ENCODE data around the gene ARID1A.

Gene ARID1A

DNA sequence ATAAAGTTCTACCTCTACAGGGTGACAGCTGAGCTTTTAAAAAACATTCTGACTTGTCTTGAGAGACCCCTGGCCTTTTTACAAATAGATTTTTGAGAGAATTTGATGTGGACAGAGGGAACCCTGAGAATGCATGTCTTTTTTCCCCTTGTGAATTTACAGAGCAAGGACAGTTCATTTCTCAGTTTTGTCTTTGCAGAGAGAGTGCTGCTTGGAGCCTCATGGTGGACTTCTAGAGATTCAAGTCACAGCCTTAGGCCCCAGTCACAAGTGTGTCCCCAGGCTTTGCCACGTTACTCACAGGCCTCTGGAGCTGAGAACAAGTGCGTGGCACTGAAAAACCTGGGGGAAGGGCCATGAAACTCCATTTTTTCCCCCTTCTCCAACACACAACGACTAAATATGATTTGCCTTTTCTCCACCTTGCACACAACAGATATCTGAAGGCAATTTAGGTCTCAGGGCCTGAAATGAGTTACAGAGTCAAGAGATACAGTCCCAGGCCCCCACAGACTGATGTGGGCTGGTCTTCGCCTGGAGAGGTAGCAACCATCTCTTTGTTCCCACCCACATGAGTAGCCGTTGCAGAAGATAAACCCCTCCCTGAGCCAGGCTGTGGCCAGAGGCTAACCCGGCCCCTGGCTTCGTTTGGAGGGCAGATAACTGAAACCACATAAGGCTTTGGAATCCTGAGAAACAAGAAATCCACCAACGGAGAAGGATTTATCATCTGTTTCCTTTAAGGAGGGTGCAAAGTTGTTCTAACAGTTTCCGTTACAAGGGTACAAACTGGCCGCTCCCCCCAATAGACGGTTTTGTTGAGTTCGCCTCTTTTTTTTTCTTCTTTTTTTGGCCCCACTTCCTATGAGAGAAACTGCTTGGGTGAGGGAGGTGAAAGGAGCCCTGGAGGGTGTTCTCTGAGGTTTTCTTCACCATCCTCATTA lies 90.9 kb downstream of the ARID1A start:
- Histone ChIP-seq H3K27ac (replicated peaks; ENCODE audit: low read length) (peak overlapping the region; percentile 97), H4K91ac (ENCODE audit: low read depth, low read length, poor library complexity) (no peak overlapping the region), H3K4me3 (ENCODE audit: low read length in 2 of 2) (peak overlapping the region; percentile 89 to 90), H3K23ac (ENCODE audit: low read depth, low read length, poor library complexity) (no peak overlapping the region), H3K27me3 (ENCODE audit: control insufficient read depth in 3 of 3, insufficient read depth in 3 of 3, low read depth in 1 of 3, low read length in 3 of 3) (no peaks in the 10 kb centered on the region), H3K4me2 (ENCODE audit: insufficient read depth, low read length, poor library complexity, severe bottlenecking) (peak overlapping the region; percentile 95), H3K18ac (ENCODE audit: low read length) (peak overlapping the region; percentile 74), H3K14ac (ENCODE audit: low read length) (no peak overlapping the region), H3K9me3 (replicated peaks in 1 of 2; ENCODE audit: control insufficient read depth in 2 of 2, insufficient read depth in 1 of 2, low read depth in 1 of 2, low read length in 2 of 2) (no peaks in the 10 kb centered on the region), H3K79me1 (ENCODE audit: low read depth, low read length) (peaks cover 2% of the 10 kb centered on the region), H4K8ac (ENCODE audit: low read depth, low read length) (no peak overlapping the region), H2AK5ac (ENCODE audit: low read depth, low read length) (no peak overlapping the region), H3K4ac (ENCODE audit: low read length) (no peak overlapping the region), H2BK5ac (ENCODE audit: low read length) (peak overlapping the region; percentile 69), H2BK120ac (ENCODE audit: low read depth, low read length) (no peak overlapping the region), H3K36me3 (replicated peaks in 1 of 2; ENCODE audit: control insufficient read depth in 2 of 2, insufficient read depth in 2 of 2, low read length in 2 of 2) (peaks cover 4 to 20% of the 10 kb centered on the region in 2 donors), H2AFZ (ENCODE audit: low read length) (peak overlapping the region; percentile 97), H3K4me1 (ENCODE audit: control insufficient read depth in 2 of 2, insufficient read depth in 1 of 2, low read depth in 1 of 2, low read length in 2 of 2) (peaks cover 15 to 42% of the 10 kb centered on the region in 2 donors), H2BK12ac (ENCODE audit: low read length) (no peak overlapping the region), H2BK15ac (ENCODE audit: low read length) (no peak overlapping the region), H3K9ac (ENCODE audit: low read depth, low read length, poor library complexity) (no peak overlapping the region)
- no CpG with 5 or more reads among the region's 12 CpGs for WGBS, 2 donors (ENCODE audit: extremely low coverage in 2 of 2, insufficient read length in 2 of 2, insufficient replicate concordance in 1 of 2)
- DNase-seq (ENCODE audit: low spot score) = no peak

DNA sequence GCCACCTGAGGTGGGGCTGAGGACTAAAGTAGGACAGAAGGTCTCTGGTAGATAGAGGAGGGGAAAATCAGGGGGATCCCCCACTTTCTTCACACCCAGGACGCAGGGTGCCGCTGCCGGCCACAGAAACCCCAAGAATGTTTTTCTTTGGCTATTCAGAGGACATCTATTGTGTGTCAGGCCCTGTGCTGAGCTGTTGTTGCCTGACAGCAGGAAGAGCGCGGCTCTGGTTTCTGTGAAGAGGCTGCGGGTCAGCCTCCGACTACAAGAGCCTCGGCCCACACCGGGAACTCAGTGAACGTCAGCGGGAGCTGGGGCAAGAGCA lies 91.5 kb downstream of the ARID1A start:
- no peak overlapping the region for H2BK12ac ChIP-seq (ENCODE audit: low read length)
- H3K23ac ChIP-seq (ENCODE audit: low read depth, low read length, poor library complexity) = peak overlapping the region; percentile 3
- no CpG with 5 or more reads among the region's 11 CpGs for WGBS, 2 donors (ENCODE audit: extremely low coverage in 2 of 2, insufficient read length in 2 of 2, insufficient replicate concordance in 1 of 2)
- no peak for DNase-seq (ENCODE audit: low spot score)
- peak overlapping the region; percentile 91 for H3K9ac ChIP-seq (ENCODE audit: low read depth, low read length, poor library complexity)
- no peak overlapping the region for H4K8ac ChIP-seq (ENCODE audit: low read depth, low read length)
- H3K79me1 ChIP-seq (ENCODE audit: low read depth, low read length) = peaks cover 2% of the 10 kb centered on the region
- peak overlapping the region; percentile 97 for H3K27ac ChIP-seq (replicated peaks; ENCODE audit: low read length)
- H3K4ac ChIP-seq (ENCODE audit: low read length) = no peak overlapping the region
- H2AK5ac ChIP-seq (ENCODE audit: low read depth, low read length) = peak overlapping the region; percentile 44
- H3K4me3 ChIP-seq (ENCODE audit: low read length in 2 of 2) = peak overlapping the region; percentile 89 to 90
- peak overlapping the region; percentile 74 for H3K18ac ChIP-seq (ENCODE audit: low read length)
- H4K91ac ChIP-seq (ENCODE audit: low read depth, low read length, poor library complexity) = no peak overlapping the region
- H2BK5ac ChIP-seq (ENCODE audit: low read length) = peak overlapping the region; percentile 69
- H3K27me3 ChIP-seq (ENCODE audit: control insufficient read depth in 3 of 3, insufficient read depth in 3 of 3, low read depth in 1 of 3, low read length in 3 of 3) = no peaks in the 10 kb centered on the region
- peaks cover 15 to 42% of the 10 kb centered on the region in 2 donors for H3K4me1 ChIP-seq (ENCODE audit: control insufficient read depth in 2 of 2, insufficient read depth in 1 of 2, low read depth in 1 of 2, low read length in 2 of 2)
- H3K36me3 ChIP-seq (replicated peaks in 1 of 2; ENCODE audit: control insufficient read depth in 2 of 2, insufficient read depth in 2 of 2, low read length in 2 of 2) = peaks cover 4 to 14% of the 10 kb centered on the region in 2 donors
- H3K14ac ChIP-seq (ENCODE audit: low read length) = no peak overlapping the region
- peak overlapping the region; percentile 97 for H2AFZ ChIP-seq (ENCODE audit: low read length)
- no peaks in the 10 kb centered on the region for H3K9me3 ChIP-seq (replicated peaks in 1 of 2; ENCODE audit: control insufficient read depth in 2 of 2, insufficient read depth in 1 of 2, low read depth in 1 of 2, low read length in 2 of 2)
- peak overlapping the region; percentile 95 for H3K4me2 ChIP-seq (ENCODE audit: insufficient read depth, low read length, poor library complexity, severe bottlenecking)
- no peak overlapping the region for H2BK120ac ChIP-seq (ENCODE audit: low read depth, low read length)
- H2BK15ac ChIP-seq (ENCODE audit: low read length) = no peak overlapping the region

DNA sequence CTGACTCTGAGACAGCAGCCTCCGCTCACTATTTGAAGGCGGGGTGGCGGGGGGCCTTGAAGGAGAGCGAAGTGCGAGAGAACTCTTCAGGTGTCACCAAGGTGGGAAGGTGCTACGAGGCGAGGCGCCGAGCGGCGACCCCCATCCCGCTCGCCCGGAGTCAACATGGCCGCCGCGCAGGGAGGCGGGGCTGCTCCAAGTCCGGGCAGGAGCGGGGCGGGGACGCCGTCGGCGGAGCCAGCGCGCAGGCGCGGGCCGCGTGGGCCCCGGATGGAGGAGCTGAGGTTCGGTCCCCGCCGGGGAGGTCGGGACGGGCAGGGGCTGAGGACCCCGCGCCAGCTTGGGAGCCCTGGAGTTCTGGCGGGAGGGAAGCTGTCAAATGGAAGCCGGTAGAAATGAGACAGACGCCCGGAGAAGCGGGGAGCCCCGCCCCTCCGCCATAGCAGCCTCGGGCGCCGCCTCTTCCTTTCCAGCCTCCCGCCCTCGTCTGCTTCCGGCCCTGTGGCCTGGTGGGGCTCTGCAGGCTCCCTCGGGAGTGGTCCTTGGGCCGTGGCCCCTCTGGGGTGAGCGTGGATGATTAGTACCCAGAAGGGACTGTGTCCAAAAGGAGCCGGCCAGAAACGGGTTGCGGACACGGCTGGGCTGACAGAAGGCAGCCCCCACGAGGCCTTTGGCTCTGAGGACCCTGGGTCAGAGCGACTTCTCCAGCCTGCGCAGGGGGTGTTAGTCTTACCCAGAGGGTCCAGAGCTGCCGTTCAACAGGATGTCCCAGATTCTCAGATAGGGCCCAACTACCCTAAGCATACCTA lies 92.1 kb downstream of the ARID1A start, which contains the start of gene PIGV:
PIGV (plus strand) TSS at position 245 of the 809 bp plus-strand sequence. CDS start 2,866 bp downstream, outside the sequence.
- Histone ChIP-seq H3K4ac (ENCODE audit: low read length) (no peak within 1 kb of the TSS), H3K4me3 (ENCODE audit: low read length in 2 of 2) (peak within 1 kb of the TSS; percentile 89 to 90), H2AFZ (ENCODE audit: low read length) (peak within 1 kb of the TSS; percentile 97), H3K18ac (ENCODE audit: low read length) (peak within 1 kb of the TSS; percentile 96), H3K79me1 (ENCODE audit: low read depth, low read length) (peaks cover 2% of the 10 kb centered on the region), H2AK5ac (ENCODE audit: low read depth, low read length) (peak within 1 kb of the TSS; percentile 44), H3K23ac (ENCODE audit: low read depth, low read length, poor library complexity) (peak within 1 kb of the TSS; percentile 3), H3K9ac (ENCODE audit: low read depth, low read length, poor library complexity) (peak within 1 kb of the TSS; percentile 91), H4K8ac (ENCODE audit: low read depth, low read length) (no peak within 1 kb of the TSS), H3K27ac (replicated peaks; ENCODE audit: low read length) (peak within 1 kb of the TSS; percentile 97), H3K4me1 (ENCODE audit: control insufficient read depth in 2 of 2, insufficient read depth in 1 of 2, low read depth in 1 of 2, low read length in 2 of 2) (peaks cover 15 to 39% of the 10 kb centered on the region in 2 donors), H4K91ac (ENCODE audit: low read depth, low read length, poor library complexity) (no peak within 1 kb of the TSS), H2BK15ac (ENCODE audit: low read length) (no peak within 1 kb of the TSS), H3K36me3 (replicated peaks in 1 of 2; ENCODE audit: control insufficient read depth in 2 of 2, insufficient read depth in 2 of 2, low read length in 2 of 2) (peaks cover 1 to 8% of the 10 kb centered on the region in 2 donors), H2BK12ac (ENCODE audit: low read length) (no peak within 1 kb of the TSS), H2BK5ac (ENCODE audit: low read length) (peak within 1 kb of the TSS; percentile 69), H3K27me3 (ENCODE audit: control insufficient read depth in 3 of 3, insufficient read depth in 3 of 3, low read depth in 1 of 3, low read length in 3 of 3) (no peaks in the 10 kb centered on the region), H3K9me3 (replicated peaks in 1 of 2; ENCODE audit: control insufficient read depth in 2 of 2, insufficient read depth in 1 of 2, low read depth in 1 of 2, low read length in 2 of 2) (no peaks in the 10 kb centered on the region), H2BK120ac (ENCODE audit: low read depth, low read length) (no peak within 1 kb of the TSS), H3K4me2 (ENCODE audit: insufficient read depth, low read length, poor library complexity, severe bottlenecking) (peak within 1 kb of the TSS; percentile 95), H3K14ac (ENCODE audit: low read length) (no peak within 1 kb of the TSS)
- peak; percentile 88 for DNase-seq (ENCODE audit: low spot score)
- WGBS, 2 donors (ENCODE audit: extremely low coverage in 2 of 2, insufficient read length in 2 of 2, insufficient replicate concordance in 1 of 2) = no CpG with 5 or more reads among the region's 63 CpGs

DNA sequence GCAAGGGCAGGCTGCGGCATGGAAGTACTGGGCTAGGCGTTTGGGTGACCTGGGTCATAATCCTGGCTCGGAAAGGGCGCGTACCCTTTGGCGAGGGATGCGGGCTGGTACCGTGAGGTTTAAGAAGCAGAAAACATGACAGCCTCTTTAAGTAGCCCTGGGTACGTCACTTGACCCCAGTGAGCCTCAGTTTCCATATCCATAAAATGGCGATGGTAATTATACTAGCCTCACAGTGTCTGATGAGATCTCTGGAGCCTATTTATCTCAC lies 92.6 kb downstream of the ARID1A start:
- H3K23ac ChIP-seq (ENCODE audit: low read depth, low read length, poor library complexity) = no peak overlapping the region
- peak overlapping the region; percentile 69 for H2BK5ac ChIP-seq (ENCODE audit: low read length)
- peak overlapping the region; percentile 89 to 90 for H3K4me3 ChIP-seq (ENCODE audit: low read length in 2 of 2)
- no peaks in the 10 kb centered on the region for H3K27me3 ChIP-seq (ENCODE audit: control insufficient read depth in 3 of 3, insufficient read depth in 3 of 3, low read depth in 1 of 3, low read length in 3 of 3)
- peak overlapping the region; percentile 96 for H3K18ac ChIP-seq (ENCODE audit: low read length)
- H3K79me1 ChIP-seq (ENCODE audit: low read depth, low read length) = peaks cover 2% of the 10 kb centered on the region
- no peak overlapping the region for H2BK15ac ChIP-seq (ENCODE audit: low read length)
- peak overlapping the region; percentile 91 for H3K9ac ChIP-seq (ENCODE audit: low read depth, low read length, poor library complexity)
- DNase-seq (ENCODE audit: low spot score) = no peak
- peak overlapping the region; percentile 97 for H3K27ac ChIP-seq (replicated peaks; ENCODE audit: low read length)
- H4K8ac ChIP-seq (ENCODE audit: low read depth, low read length) = no peak overlapping the region
- no peak overlapping the region for H2BK12ac ChIP-seq (ENCODE audit: low read length)
- H2BK120ac ChIP-seq (ENCODE audit: low read depth, low read length) = no peak overlapping the region
- WGBS, 2 donors (ENCODE audit: extremely low coverage in 2 of 2, insufficient read length in 2 of 2, insufficient replicate concordance in 1 of 2) = no CpG with 5 or more reads among the region's 10 CpGs
- peak overlapping the region; percentile 43 for H2AK5ac ChIP-seq (ENCODE audit: low read depth, low read length)
- H3K4me1 ChIP-seq (ENCODE audit: control insufficient read depth in 2 of 2, insufficient read depth in 1 of 2, low read depth in 1 of 2, low read length in 2 of 2) = peaks cover 15 to 34% of the 10 kb centered on the region in 2 donors
- peak overlapping the region; percentile 97 for H2AFZ ChIP-seq (ENCODE audit: low read length)
- peaks cover 0 to 3% of the 10 kb centered on the region in 2 donors for H3K36me3 ChIP-seq (replicated peaks in 1 of 2; ENCODE audit: control insufficient read depth in 2 of 2, insufficient read depth in 2 of 2, low read length in 2 of 2)
- H4K91ac ChIP-seq (ENCODE audit: low read depth, low read length, poor library complexity) = no peak overlapping the region
- no peak overlapping the region for H3K14ac ChIP-seq (ENCODE audit: low read length)
- peak overlapping the region; percentile 94 for H3K4me2 ChIP-seq (ENCODE audit: insufficient read depth, low read length, poor library complexity, severe bottlenecking)
- no peaks in the 10 kb centered on the region for H3K9me3 ChIP-seq (replicated peaks in 1 of 2; ENCODE audit: control insufficient read depth in 2 of 2, insufficient read depth in 1 of 2, low read depth in 1 of 2, low read length in 2 of 2)
- H3K4ac ChIP-seq (ENCODE audit: low read length) = no peak overlapping the region
